ENCODE measurements around the gene CFAP74.
A peak's percentile ranks its signal among the peaks of the same experiment; 100 is the strongest.

CFAP74 gene

GRCh38 chr1:1880617-1881312 lies 122.8 kb downstream of the CFAP74 start:
- CTCF ChIA-PET = interaction anchor here (0.8 to 3.1 kb wide), 3 partner anchors 9 to 53 kb away, joined by 3 to 10 read pairs (median 4); no protein-coding TSS in a partner anchor
- Histone ChIP-seq H3K4me3 (ENCODE audit: low read depth, low read length) (no peak overlapping the region), H3K9me3 (ENCODE audit: control insufficient read depth, insufficient read depth, low read depth, low read length) (no peaks in the 10 kb centered on the region), H3K27ac (ENCODE audit: extremely low read depth, low read depth, low read length) (peak overlapping the region; percentile 24), H3K36me3 (ENCODE audit: control insufficient read depth in 2 of 2, insufficient read depth in 1 of 2, low read length in 2 of 2) (peaks cover 3 to 29% of the 10 kb centered on the region in 2 experiments; a peak in 2 of 3 replicates), H3K4me1 (ENCODE audit: control insufficient read depth, insufficient read depth, low read length) (peaks cover 9% of the 10 kb centered on the region)
- POLR2A ChIA-PET = no interaction called here
- TF ChIP-seq GLI4 (tag by site-specific recombination; IDR thresholded peaks at IDR 0.05) = no peak
- TF ChIP-seq ZNF248 (tag by site-specific recombination; IDR thresholded peaks at IDR 0.05) = no peak
- no peak for TF ChIP-seq ZNF529 (tag by site-specific recombination; IDR thresholded peaks at IDR 0.05; ENCODE audit: insufficient replicate concordance)
- TF ChIP-seq ZNF600 (tag by site-specific recombination; IDR thresholded peaks at IDR 0.05) = peak; percentile 48
- TF ChIP-seq EGR2 (tag by site-specific recombination; IDR thresholded peaks at IDR 0.05; ENCODE audit: low read depth) = 0 out of 2 replicates have a peak, but pooled peaks have one; percentile 22

- TF ChIP-seq ZNF121 (tag by site-specific recombination; IDR thresholded peaks at IDR 0.05) (peak; percentile 88), ZNF16 (tag by site-specific recombination; IDR thresholded peaks at IDR 0.05; ENCODE audit: low read depth) (no peak)
- peaks cover 9% of the 10 kb centered on the region for H3K4me1 ChIP-seq (ENCODE audit: control insufficient read depth, insufficient read depth, low read length)
- H3K9me3 ChIP-seq (ENCODE audit: control insufficient read depth, insufficient read depth, low read depth, low read length) = no peaks in the 10 kb centered on the region
- H3K4me3 ChIP-seq (ENCODE audit: low read depth, low read length) = no peak overlapping the region
- ChIA-PET CTCF (interaction anchor here (0.6 to 3.1 kb wide), 4 partner anchors 9 to 164 kb away, joined by 3 to 10 read pairs (median 3); no protein-coding TSS in a partner anchor), POLR2A (no interaction called here)
- no peak overlapping the region for H3K27ac ChIP-seq (ENCODE audit: extremely low read depth, low read depth, low read length)
- peaks cover 7 to 37% of the 10 kb centered on the region in 2 experiments; a peak in 2 of 3 replicates for H3K36me3 ChIP-seq (ENCODE audit: control insufficient read depth in 2 of 2, insufficient read depth in 1 of 2, low read length in 2 of 2)
Observed at GRCh38 chr1:1879942-1880341, 123.6 kb downstream of the CFAP74 start.

GRCh38 chr1:1877865-1878436 lies 125.6 kb downstream of the CFAP74 start:
- H3K4me1 ChIP-seq (ENCODE audit: control insufficient read depth, insufficient read depth, low read length) = peaks cover 2% of the 10 kb centered on the region; the same call in 1 of the 2 replicates
- H3K27ac ChIP-seq (ENCODE audit: extremely low read depth, low read depth, low read length) = no peak overlapping the region
- POLR2A ChIA-PET = no interaction called here
- CTCF ChIA-PET = no interaction called here
- peaks cover 7 to 53% of the 10 kb centered on the region in 2 experiments; a peak in 2 of 3 replicates for H3K36me3 ChIP-seq (ENCODE audit: control insufficient read depth in 2 of 2, insufficient read depth in 1 of 2, low read length in 2 of 2)
- H3K4me3 ChIP-seq (ENCODE audit: low read depth, low read length) = no peak overlapping the region
- TF ChIP-seq ZNF398 (tag by site-specific recombination; IDR thresholded peaks at IDR 0.05) (no peak), ZNF600 (tag by site-specific recombination; IDR thresholded peaks at IDR 0.05) (0 out of 2 replicates have a peak, but pooled peaks have one; percentile 21), TRIM28 (IDR thresholded peaks at IDR 0.05; ENCODE audit: borderline replicate concordance, low read length) (peak; percentile 59)
- no peaks in the 10 kb centered on the region for H3K9me3 ChIP-seq (ENCODE audit: control insufficient read depth, insufficient read depth, low read depth, low read length)

GRCh38 chr1:1876335-1876930 lies 127.2 kb downstream of the CFAP74 start:
- TF ChIP-seq MEIS1 (CRISPR knock-in tag; IDR thresholded peaks at IDR 0.05; ENCODE audit: borderline replicate concordance) (no peak), ZNF596 (tag by site-specific recombination; IDR thresholded peaks at IDR 0.05) (peak; percentile 95)
- no peaks in the 10 kb centered on the region; the same call in 1 of the 2 replicates for H3K4me1 ChIP-seq (ENCODE audit: control insufficient read depth, insufficient read depth, low read length)
- H3K27ac ChIP-seq (ENCODE audit: extremely low read depth, low read depth, low read length) = no peak overlapping the region
- peaks cover 10 to 61% of the 10 kb centered on the region in 2 experiments; a peak in 2 of 3 replicates for H3K36me3 ChIP-seq (ENCODE audit: control insufficient read depth in 2 of 2, insufficient read depth in 1 of 2, low read length in 2 of 2)
- H3K4me3 ChIP-seq (ENCODE audit: low read depth, low read length) = no peak overlapping the region
- ChIA-PET POLR2A (no interaction called here), CTCF (interaction anchor here (0.9 kb wide), 1 partner anchor 84 kb away, joined by 3 read pairs; no protein-coding TSS in a partner anchor)
- H3K9me3 ChIP-seq (ENCODE audit: control insufficient read depth, insufficient read depth, low read depth, low read length) = no peaks in the 10 kb centered on the region
